ENCODE results near the gene FAM13C.
A peak's percentile ranks its signal among the peaks of the same experiment; 100 is the strongest.

DNA sequence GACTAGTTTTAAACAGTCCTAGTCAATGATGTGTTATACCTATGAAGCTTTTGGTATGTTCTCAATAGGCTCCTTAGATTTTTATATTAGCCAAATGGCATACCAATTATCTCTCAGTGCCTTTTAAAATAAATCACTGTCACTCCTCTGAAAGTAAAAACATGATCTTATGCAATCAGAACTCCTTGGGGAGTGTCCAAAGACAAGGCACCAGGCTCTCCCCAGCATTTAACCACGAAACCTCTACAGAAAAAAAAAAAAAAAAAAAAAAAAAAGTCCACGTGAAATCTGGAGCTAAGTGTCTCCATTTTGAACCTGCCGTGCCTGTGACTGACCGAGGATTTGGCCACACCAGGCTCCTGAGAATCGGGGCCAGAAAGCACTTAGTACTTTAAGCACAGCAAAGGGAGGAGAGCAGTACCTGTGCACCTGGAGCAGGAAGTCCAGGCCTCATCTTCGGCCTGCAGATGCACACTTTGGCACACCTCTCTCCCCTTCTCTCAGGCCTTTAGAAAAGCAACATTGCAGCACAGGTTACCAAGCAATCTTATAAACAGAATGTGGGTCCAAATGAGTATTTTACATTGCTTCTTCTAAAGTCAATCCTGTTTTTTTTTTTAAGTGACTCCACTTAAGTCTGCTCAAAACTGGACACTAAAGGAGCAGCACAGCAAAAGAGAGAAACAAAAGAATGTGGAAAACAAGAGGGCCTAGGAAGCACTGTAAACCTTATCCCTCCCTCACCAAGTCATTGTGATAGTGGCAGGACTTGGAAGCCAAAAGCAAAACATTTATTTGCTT is 1.5 kb downstream of the FAM13C start:
- TF ChIP-seq EP300 (IDR thresholded peaks at IDR 0.05; ENCODE audit: borderline replicate concordance in 1 of 2, low read depth in 1 of 2, low read length in 1 of 2) = no peak
- peak; percentile 27; the same call in 1 of the 2 replicates for TF ChIP-seq TCF12 (IDR thresholded peaks at IDR 0.05)
- TF ChIP-seq CTCF (IDR thresholded peaks at IDR 0.05) = no peak
- no peak for TF ChIP-seq NFIC (IDR thresholded peaks at IDR 0.05; ENCODE audit: borderline replicate concordance)
- no peak for TF ChIP-seq FOSL2 (IDR thresholded peaks at IDR 0.05; ENCODE audit: borderline replicate concordance, low read depth)
- no peak for TF ChIP-seq RAD21 (IDR thresholded peaks at IDR 0.05; ENCODE audit: low read length)
- TF ChIP-seq SIN3A (IDR thresholded peaks at IDR 0.05; ENCODE audit: borderline replicate concordance, low read depth, low read length) = no peak
- TF ChIP-seq POLR2AphosphoS5 (IDR thresholded peaks at IDR 0.05; ENCODE audit: low read depth, low read length) = no peak
- no peak for TF ChIP-seq MXI1 (IDR thresholded peaks at IDR 0.05; ENCODE audit: low read depth, low read length)
- TF ChIP-seq, protein P1, sequence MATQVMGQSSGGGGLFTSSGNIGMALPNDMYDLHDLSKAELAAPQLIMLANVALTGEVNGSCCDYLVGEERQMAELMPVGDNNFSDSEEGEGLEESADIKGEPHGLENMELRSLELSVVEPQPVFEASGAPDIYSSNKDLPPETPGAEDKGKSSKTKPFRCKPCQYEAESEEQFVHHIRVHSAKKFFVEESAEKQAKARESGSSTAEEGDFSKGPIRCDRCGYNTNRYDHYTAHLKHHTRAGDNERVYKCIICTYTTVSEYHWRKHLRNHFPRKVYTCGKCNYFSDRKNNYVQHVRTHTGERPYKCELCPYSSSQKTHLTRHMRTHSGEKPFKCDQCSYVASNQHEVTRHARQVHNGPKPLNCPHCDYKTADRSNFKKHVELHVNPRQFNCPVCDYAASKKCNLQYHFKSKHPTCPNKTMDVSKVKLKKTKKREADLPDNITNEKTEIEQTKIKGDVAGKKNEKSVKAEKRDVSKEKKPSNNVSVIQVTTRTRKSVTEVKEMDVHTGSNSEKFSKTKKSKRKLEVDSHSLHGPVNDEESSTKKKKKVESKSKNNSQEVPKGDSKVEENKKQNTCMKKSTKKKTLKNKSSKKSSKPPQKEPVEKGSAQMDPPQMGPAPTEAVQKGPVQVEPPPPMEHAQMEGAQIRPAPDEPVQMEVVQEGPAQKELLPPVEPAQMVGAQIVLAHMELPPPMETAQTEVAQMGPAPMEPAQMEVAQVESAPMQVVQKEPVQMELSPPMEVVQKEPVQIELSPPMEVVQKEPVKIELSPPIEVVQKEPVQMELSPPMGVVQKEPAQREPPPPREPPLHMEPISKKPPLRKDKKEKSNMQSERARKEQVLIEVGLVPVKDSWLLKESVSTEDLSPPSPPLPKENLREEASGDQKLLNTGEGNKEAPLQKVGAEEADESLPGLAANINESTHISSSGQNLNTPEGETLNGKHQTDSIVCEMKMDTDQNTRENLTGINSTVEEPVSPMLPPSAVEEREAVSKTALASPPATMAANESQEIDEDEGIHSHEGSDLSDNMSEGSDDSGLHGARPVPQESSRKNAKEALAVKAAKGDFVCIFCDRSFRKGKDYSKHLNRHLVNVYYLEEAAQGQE (IDR thresholded peaks at IDR 0.05; ENCODE audit: low read depth, low read length) = no peak
- no peak for TF ChIP-seq RFX5 (IDR thresholded peaks at IDR 0.05; ENCODE audit: low read length)
- TF ChIP-seq GATA2 (CRISPR knock-in tag; IDR thresholded peaks at IDR 0.05) = no peak
- TF ChIP-seq YY1 (IDR thresholded peaks at IDR 0.05; ENCODE audit: low read depth) = 0 out of 2 replicates have a peak, but pooled peaks have one; percentile 35
